CD14-positive monocyte (primary cell): ENCODE measurements around the gene CCDC78. TPM values are rescaled to one million over a fixed set of nuclear protein-coding genes. Genes with fewer than 3 reads are reported as not detected.
A peak's percentile ranks its signal among the peaks of the same experiment; 100 is the strongest.

Experiments
- DNase-seq, 3 donors: peaks; one replicate each; pipeline ENCODE4 v3.0.0-alpha.2; 2011 to 2022
- H2AFZ ChIP-seq: 2 replicates; pipeline ENCODE4 v1.6.0; 2012; ENCODE audit warnings: mild to moderate bottlenecking, low read depth, low read length, inconsistent platforms; ENCODE audit not compliant: insufficient read depth, poor library complexity, severe bottlenecking
- H3K27ac ChIP-seq, 2 donors: 1 replicate in 1 of 2; 2 replicates in 1 of 2; pipeline ENCODE4 v1.5.1; 2012 to 2013; ENCODE audit warnings: low read length in 2 of 2, control low read depth in 1 of 2, inconsistent platforms in 1 of 2, low read depth in 1 of 2, mild to moderate bottlenecking in 1 of 2
- H3K27me3 ChIP-seq, 2 donors: one replicate each; pipeline versions ENCODE4 v1.6.0 to v1.6.1; 2011 to 2013; ENCODE audit warnings: low read length in 2 of 2; ENCODE audit not compliant: control insufficient read depth in 2 of 2, insufficient read depth in 2 of 2
- H3K36me3 ChIP-seq, 2 donors: replicated peaks in 1 of 2; 1 replicate in 1 of 2; 2 replicates in 1 of 2; pipeline versions ENCODE4 v1.5.1 to v1.6.1; 2012 to 2013; ENCODE audit warnings: low read length in 2 of 2, control low read depth in 1 of 2, inconsistent platforms in 1 of 2, mild to moderate bottlenecking in 1 of 2; ENCODE audit not compliant: insufficient read depth in 2 of 2, control insufficient read depth in 1 of 2
- H3K4me1 ChIP-seq, 2 donors: 1 replicate in 1 of 2; 2 replicates in 1 of 2; pipeline versions ENCODE4 v1.5.1 to v1.6.1; 2012 to 2013; ENCODE audit warnings: low read length in 2 of 2, control low read depth in 1 of 2, inconsistent platforms in 1 of 2, mild to moderate bottlenecking in 1 of 2, moderate library complexity in 1 of 2; ENCODE audit not compliant: insufficient read depth in 2 of 2, control insufficient read depth in 1 of 2
- H3K4me2 ChIP-seq: replicated peaks from 2 replicates; pipeline ENCODE3; 2012; ENCODE audit warnings: low read length, moderate library complexity, mild to moderate bottlenecking; ENCODE audit not compliant: poor library complexity, severe bottlenecking; ENCODE audit errors: extremely low read depth
- H3K4me3 ChIP-seq, 3 experiments: fragments of 200-600 bp in 1 of 3; sonication (generic) in 1 of 3; replicated peaks in 1 of 3; 1 replicate in 2 of 3; 2 replicates in 1 of 3; pipeline ENCODE4 v1.5.1; 2011 to 2013; ENCODE audit warnings: low read length in 3 of 3, mild to moderate bottlenecking in 3 of 3, control low read depth in 2 of 3, low read depth in 2 of 3, inconsistent platforms in 1 of 3, moderate library complexity in 1 of 3
- H3K79me2 ChIP-seq: 2 replicates; pipeline ENCODE4 v1.6.0; 2012; ENCODE audit warnings: mild to moderate bottlenecking, control low read depth, inconsistent platforms, low read length, moderate library complexity; ENCODE audit not compliant: insufficient read depth
- H3K9ac ChIP-seq: 2 replicates; pipeline ENCODE4 v1.6.0; 2017; ENCODE audit warnings: low read length, mild to moderate bottlenecking; ENCODE audit not compliant: insufficient read depth, poor library complexity, severe bottlenecking
- H3K9me3 ChIP-seq, 2 donors: replicated peaks in 1 of 2; 1 replicate in 1 of 2; 2 replicates in 1 of 2; pipeline versions ENCODE4 v1.5.1 to v1.6.1; 2012 to 2013; ENCODE audit warnings: low read length in 2 of 2, control low read depth in 1 of 2; ENCODE audit not compliant: control insufficient read depth in 1 of 2, insufficient read depth in 1 of 2
- H4K20me1 ChIP-seq: 2 replicates; pipeline ENCODE4 v1.6.0; 2012; ENCODE audit warnings: mild to moderate bottlenecking, low read length, control low read depth, moderate library complexity; ENCODE audit not compliant: insufficient read depth
- H3K27ac Mint-ChIP-seq, 7 donors: one replicate each; pipeline ENCODE4 v1.8.0; 2020; ENCODE audit warnings: mild to moderate bottlenecking in 7 of 7, mixed read lengths in 7 of 7, moderate library complexity in 6 of 7, inconsistent platforms in 2 of 7
- H3K27me3 Mint-ChIP-seq, 3 donors: one replicate each; pipeline ENCODE4 v1.8.0; 2021 to 2022; ENCODE audit warnings: low read depth in 3 of 3, mild to moderate bottlenecking in 3 of 3, mixed read lengths in 3 of 3, moderate library complexity in 3 of 3, inconsistent platforms in 1 of 3
- H3K36me3 Mint-ChIP-seq, 2 donors: one replicate each; pipeline ENCODE4 v1.8.0; 2020; ENCODE audit warnings: mixed read lengths in 2 of 2, inconsistent platforms in 1 of 2, mild to moderate bottlenecking in 1 of 2
- H3K4me1 Mint-ChIP-seq: one replicate; pipeline ENCODE4 v1.8.0; 2020; ENCODE audit warnings: mild to moderate bottlenecking, mixed read lengths
- H3K4me3 Mint-ChIP-seq, 2 donors: one replicate each; pipeline ENCODE4 v1.8.0; 2020; ENCODE audit warnings: mild to moderate bottlenecking in 2 of 2, mixed read lengths in 2 of 2, moderate library complexity in 1 of 2
- H3K9me3 Mint-ChIP-seq, 7 donors: one replicate each; pipeline ENCODE4 v1.8.0; 2020 to 2022; ENCODE audit warnings: mixed read lengths in 7 of 7, mild to moderate bottlenecking in 6 of 7, moderate library complexity in 6 of 7, inconsistent platforms in 2 of 7
- CTCF ChIP-seq: fragments of 200-600 bp; IDR thresholded peaks from one replicate; pipeline ENCODE4 v1.8.0; 2022; ENCODE audit warnings: antibody characterized with exemption, mild to moderate bottlenecking
- WGBS: methylation state at CpG from one replicate; pipeline ENCODE4 v1.1.5; 2013; ENCODE audit warnings: missing lambda C conversion rate; ENCODE audit not compliant: insufficient coverage; 5-methylcytosine and 5-hydroxymethylcytosine counted together
- intact Hi-C, 2 donors: fragments of 100-400 bp; cut with micrococcal nuclease; formaldehyde crosslinking; loops; one replicate each; pipeline versions ENCODE4 v1.15.0 to v1.15.1; 2023
- polyA plus RNA-seq, 3 donors: library from polyadenylated mRNA; depleted of rRNA in 1 of 3; unstranded in 2 of 3; stranded (reverse) in 1 of 3; fragments of 300-500 nt in 2 of 3; fragments of >200 nt in 1 of 3; fragmentation: Illumina TruSeq in 2 of 3; gene quantifications; 1 replicate in 2 of 3; 2 replicates in 1 of 3; pipeline ENCODE4 v1.2.3, GENCODE V29; 2012 to 2021

CCDC78 gene
- polyA plus RNA-seq, 3 donors: 0.96 TPM; not detected in 2

- Histone ChIP-seq H3K9ac (no peak overlapping the region), H3K27ac (no peak overlapping the region), H3K9me3 (peaks cover 0 to 4% of the 10 kb centered on the region in 2 donors), H3K27me3 (peaks cover 7 to 71% of the 10 kb centered on the region in 2 donors), H4K20me1 (no peaks in the 10 kb centered on the region), H3K79me2 (no peaks in the 10 kb centered on the region), H3K4me1 (peaks cover 1 to 2% of the 10 kb centered on the region in 2 donors), H2AFZ (no peak overlapping the region), H3K36me3 (no peaks in the 10 kb centered on the region), H3K4me3 (no peak overlapping the region), H3K4me2 (no peak overlapping the region)
- peak overlapping the region in 1 of 2 donors; percentile 64 for H3K4me3 Mint-ChIP-seq
- H3K36me3 Mint-ChIP-seq: no peaks in the 10 kb centered on the region
- H3K27me3 Mint-ChIP-seq: peaks cover 60 to 88% (median 80%) of the 10 kb centered on the region in 3 donors
- no peak for TF ChIP-seq CTCF
- H3K9me3 Mint-ChIP-seq: peaks cover 0 to 17% (median 3%) of the 10 kb centered on the region in 7 donors
- no peaks in the 10 kb centered on the region for H3K4me1 Mint-ChIP-seq
- WGBS: 7% methylated on average over 70 of the region's 76 CpGs
- no peak for DNase-seq
- H3K27ac Mint-ChIP-seq: no peak overlapping the region
- intact Hi-C loops: no loop called here
These were observed 25.3 kb downstream of the CCDC78 start for GRCh38 chr16:700684-701584.

GRCh38 chr16:698911-699671 is 27.2 kb downstream of the CCDC78 start:
- no peak for TF ChIP-seq CTCF
- Histone ChIP-seq H3K9me3 (peaks cover 0 to 4% of the 10 kb centered on the region in 2 donors), H3K27ac (no peak overlapping the region), H3K79me2 (no peaks in the 10 kb centered on the region), H3K4me2 (no peak overlapping the region), H3K4me1 (peaks cover 15 to 20% of the 10 kb centered on the region in 2 donors), H3K9ac (no peak overlapping the region), H3K36me3 (no peaks in the 10 kb centered on the region), H3K4me3 (no peak overlapping the region), H3K27me3 (peaks cover 12 to 75% of the 10 kb centered on the region in 2 donors), H2AFZ (no peak overlapping the region), H4K20me1 (no peaks in the 10 kb centered on the region)
- Mint-ChIP-seq H3K4me1 (peaks cover 9% of the 10 kb centered on the region), H3K27ac (no peak overlapping the region), H3K27me3 (peaks cover 63 to 96% (median 88%) of the 10 kb centered on the region in 3 donors), H3K4me3 (no peak overlapping the region), H3K36me3 (no peaks in the 10 kb centered on the region), H3K9me3 (peaks cover 0 to 26% (median 7%) of the 10 kb centered on the region in 7 donors)
- intact Hi-C loops: no loop called here
- WGBS: 76% methylated on average over 16 of the region's 19 CpGs
- no peak for DNase-seq
